DOHH2 (cell line): Measurements from ENCODE around the gene MTHFSD.

ENCODE experiments used
- H3F3A ChIP-seq: fragments of 200-600 bp; sonication (generic), shearing (Covaris generic); 2 replicates; pipeline ENCODE4 v1.6.0; 2016; ENCODE audit warnings: antibody characterized with exemption, mild to moderate bottlenecking; ENCODE audit not compliant: control insufficient read depth, insufficient read depth
- H3K27ac ChIP-seq: fragments of 200-600 bp; sonication (generic); 2 replicates; pipeline ENCODE4 v1.5.1; 2014; ENCODE audit warnings: low read depth, mild to moderate bottlenecking, low read length, moderate library complexity
- H3K27me3 ChIP-seq: fragments of 200-600 bp; sonication (generic); 2 replicates; pipeline ENCODE4 v1.6.1; 2014; ENCODE audit warnings: mild to moderate bottlenecking, low read length, mixed read lengths; ENCODE audit not compliant: control insufficient read depth
- H3K36me3 ChIP-seq: fragments of 200-600 bp; sonication (generic); 2 replicates; pipeline ENCODE4 v1.6.1; 2014; ENCODE audit warnings: mild to moderate bottlenecking, low read length, moderate library complexity, mixed read lengths; ENCODE audit not compliant: control insufficient read depth
- H3K4me1 ChIP-seq: fragments of 200-600 bp; sonication (generic); 2 replicates; pipeline ENCODE4 v1.6.1; 2014; ENCODE audit warnings: mild to moderate bottlenecking, low read length, mixed read lengths; ENCODE audit not compliant: control insufficient read depth
- H3K4me2 ChIP-seq: fragments of 200-600 bp; sonication (generic); 2 replicates; pipeline ENCODE4 v1.6.0; 2014; ENCODE audit warnings: mild to moderate bottlenecking, low read length, moderate library complexity
- H3K4me3 ChIP-seq: fragments of 200-600 bp; sonication (generic); 2 replicates; pipeline ENCODE4 v1.5.1; 2014; ENCODE audit warnings: mild to moderate bottlenecking, low read length, mixed read lengths
- H3K79me2 ChIP-seq: fragments of 200-600 bp; sonication (generic); 2 replicates; pipeline ENCODE4 v1.6.1; 2014; ENCODE audit warnings: mild to moderate bottlenecking, low read length, mixed read lengths; ENCODE audit not compliant: control insufficient read depth
- H3K9me2 ChIP-seq: fragments of 200-600 bp; sonication (generic); replicated peaks from 2 replicates; pipeline ENCODE4 v1.6.1; 2014; ENCODE audit warnings: mild to moderate bottlenecking, low read length, mixed read lengths; ENCODE audit not compliant: control insufficient read depth
- H3K9me3 ChIP-seq: fragments of 200-600 bp; sonication (generic); 2 replicates; pipeline ENCODE4 v1.6.1; 2014; ENCODE audit warnings: antibody characterized with exemption, low read length, mixed read lengths; ENCODE audit not compliant: control insufficient read depth, insufficient read depth
- H4K20me1 ChIP-seq: fragments of 200-600 bp; sonication (generic); 2 replicates; pipeline ENCODE4 v1.6.0; 2014; ENCODE audit warnings: low read depth, mild to moderate bottlenecking, antibody characterized with exemption, low read length, moderate library complexity; ENCODE audit not compliant: control insufficient read depth, insufficient read depth
- EZH2phosphoT487 ChIP-seq: fragments of 200-600 bp; sonication (generic); IDR thresholded peaks from 2 replicates; pipeline ENCODE4 v1.6.1; 2017; ENCODE audit warnings: borderline replicate concordance, mild to moderate bottlenecking, antibody characterized with exemption, low read length, moderate library complexity, mixed read lengths
- TF ChIP-seq, protein P1 (sequence below): fragments of 200-600 bp; sonication (generic); IDR thresholded peaks from one replicate; pipeline ENCODE4 v1.5.1; 2014; ENCODE audit warnings: antibody characterized with exemption, mild to moderate bottlenecking, low read depth, low read length; ENCODE audit not compliant: poor library complexity, severe bottlenecking

Gene MTHFSD

GRCh38 chr16:86597126-86597879, 42.3 kb upstream of the MTHFSD start:
- H3K4me1 ChIP-seq = no peaks in the 10 kb centered on the region
- no peak overlapping the region for H3K4me2 ChIP-seq
- H3K36me3 ChIP-seq = no peaks in the 10 kb centered on the region
- no peaks in the 10 kb centered on the region for H3K79me2 ChIP-seq
- H3K4me3 ChIP-seq = no peak overlapping the region
- no peaks in the 10 kb centered on the region for H4K20me1 ChIP-seq
- H3K27ac ChIP-seq = no peak overlapping the region
- no peaks in the 10 kb centered on the region for H3K9me3 ChIP-seq
- no peak for TF ChIP-seq EZH2phosphoT487
- TF ChIP-seq, protein P1, sequence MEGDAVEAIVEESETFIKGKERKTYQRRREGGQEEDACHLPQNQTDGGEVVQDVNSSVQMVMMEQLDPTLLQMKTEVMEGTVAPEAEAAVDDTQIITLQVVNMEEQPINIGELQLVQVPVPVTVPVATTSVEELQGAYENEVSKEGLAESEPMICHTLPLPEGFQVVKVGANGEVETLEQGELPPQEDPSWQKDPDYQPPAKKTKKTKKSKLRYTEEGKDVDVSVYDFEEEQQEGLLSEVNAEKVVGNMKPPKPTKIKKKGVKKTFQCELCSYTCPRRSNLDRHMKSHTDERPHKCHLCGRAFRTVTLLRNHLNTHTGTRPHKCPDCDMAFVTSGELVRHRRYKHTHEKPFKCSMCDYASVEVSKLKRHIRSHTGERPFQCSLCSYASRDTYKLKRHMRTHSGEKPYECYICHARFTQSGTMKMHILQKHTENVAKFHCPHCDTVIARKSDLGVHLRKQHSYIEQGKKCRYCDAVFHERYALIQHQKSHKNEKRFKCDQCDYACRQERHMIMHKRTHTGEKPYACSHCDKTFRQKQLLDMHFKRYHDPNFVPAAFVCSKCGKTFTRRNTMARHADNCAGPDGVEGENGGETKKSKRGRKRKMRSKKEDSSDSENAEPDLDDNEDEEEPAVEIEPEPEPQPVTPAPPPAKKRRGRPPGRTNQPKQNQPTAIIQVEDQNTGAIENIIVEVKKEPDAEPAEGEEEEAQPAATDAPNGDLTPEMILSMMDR = no peak
- peaks cover 13% of the 10 kb centered on the region; the same call in 1 of the 2 replicates for H3K27me3 ChIP-seq
- H3K9me2 ChIP-seq = no peaks in the 10 kb centered on the region
- no peaks in the 10 kb centered on the region for H3F3A ChIP-seq

DNA sequence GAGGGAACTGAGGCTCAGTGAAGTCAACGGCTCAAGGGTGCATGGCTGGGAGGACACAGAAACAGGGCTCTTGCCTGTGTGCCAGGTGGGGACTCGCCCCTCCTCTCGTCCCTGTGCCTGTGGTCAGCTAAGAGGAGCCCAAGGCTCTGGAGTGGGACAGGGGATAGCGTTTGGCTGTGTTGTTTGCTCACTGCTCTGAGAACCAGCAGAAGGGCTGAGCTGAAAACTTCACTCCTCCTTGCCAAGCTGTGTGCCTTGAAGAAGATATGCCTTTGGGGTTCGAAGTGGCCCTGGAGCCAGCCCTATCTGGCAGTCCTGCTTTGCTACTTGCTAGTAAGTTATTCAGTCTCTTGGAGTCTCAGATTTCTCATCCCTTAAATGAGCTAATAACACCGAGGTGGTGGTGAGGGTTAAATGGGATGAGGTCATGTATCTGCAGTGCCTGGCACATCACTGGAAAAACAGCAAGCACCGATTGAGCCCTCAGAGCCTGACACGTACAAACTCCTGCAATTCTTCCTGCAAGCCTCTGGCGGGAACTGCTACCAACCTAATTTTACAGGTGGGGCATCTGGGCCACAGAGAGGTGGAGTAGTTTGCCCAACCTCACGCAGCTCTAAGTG, 41.1 kb upstream of the MTHFSD start:
- Histone ChIP-seq H3K9me3 (no peaks in the 10 kb centered on the region), H3K9me2 (no peaks in the 10 kb centered on the region), H3K79me2 (no peaks in the 10 kb centered on the region), H3K4me3 (no peak overlapping the region), H3K27ac (no peak overlapping the region), H3F3A (no peaks in the 10 kb centered on the region), H3K4me2 (no peak overlapping the region), H3K36me3 (no peaks in the 10 kb centered on the region), H3K27me3 (peaks cover 13% of the 10 kb centered on the region), H4K20me1 (no peaks in the 10 kb centered on the region), H3K4me1 (no peaks in the 10 kb centered on the region)
- TF ChIP-seq EZH2phosphoT487 = no peak
- TF ChIP-seq, protein P1 = no peak

GRCh38 chr16:86594721-86595120, 39.7 kb upstream of the MTHFSD start:
- H3K4me2 ChIP-seq = no peak overlapping the region
- H3K79me2 ChIP-seq = no peaks in the 10 kb centered on the region
- H3K4me3 ChIP-seq = no peak overlapping the region
- H3K36me3 ChIP-seq = no peaks in the 10 kb centered on the region
- TF ChIP-seq, protein P1 = no peak
- no peak for TF ChIP-seq EZH2phosphoT487
- H3F3A ChIP-seq = no peaks in the 10 kb centered on the region
- H3K9me2 ChIP-seq = no peaks in the 10 kb centered on the region
- H3K27ac ChIP-seq = no peak overlapping the region
- no peaks in the 10 kb centered on the region for H3K9me3 ChIP-seq
- no peaks in the 10 kb centered on the region for H3K4me1 ChIP-seq
- H4K20me1 ChIP-seq = no peaks in the 10 kb centered on the region
- H3K27me3 ChIP-seq = peaks cover 13% of the 10 kb centered on the region
